HepG2 (cell line): ENCODE results near the gene YIPF7.

Experiments
- CBX2 ChIP-seq, 2 experiments: fragments of 200-600 bp in 1 of 2; sonication (generic); formaldehyde crosslinking in 1 of 2; IDR thresholded peaks; 2 replicates each; pipeline versions ENCODE4 v1.7.0 to v1.8.1; 2018 to 2022; ENCODE audit warnings: low read depth in 2 of 2, low read length in 1 of 2, mild to moderate bottlenecking in 1 of 2, missing genetic modification reagents in 1 of 2
- CREB1 ChIP-seq, 2 experiments: fragments of 450-650 bp in 1 of 2; IDR thresholded peaks; 2 replicates each; pipeline ENCODE4 v1.6.1; 2016 to 2017; ENCODE audit warnings: control low read depth in 1 of 2, mild to moderate bottlenecking in 1 of 2, missing compliant biosample characterization in 1 of 2, missing genetic modification characterization in 1 of 2
- E2F1 ChIP-seq: sonication (generic); formaldehyde crosslinking; IDR thresholded peaks from 2 replicates; pipeline ENCODE4 v1.5.0; 2020; ENCODE audit warnings: missing genetic modification reagents
- JUNB ChIP-seq: sonication (generic); formaldehyde crosslinking; IDR thresholded peaks from 2 replicates; pipeline ENCODE4 v1.8.0; 2022; ENCODE audit warnings: missing genetic modification reagents, mild to moderate bottlenecking, borderline replicate concordance
- MXD4 ChIP-seq: IDR thresholded peaks from 2 replicates; pipeline ENCODE4 v1.6.1; 2016; ENCODE audit warnings: mild to moderate bottlenecking, missing biosample characterization, missing genetic modification reagents
- NFE2 ChIP-seq: sonication (generic); formaldehyde crosslinking; IDR thresholded peaks from 2 replicates; pipeline ENCODE4 v1.4.0; 2020; ENCODE audit warnings: missing genetic modification reagents
- NFIC ChIP-seq: IDR thresholded peaks from 2 replicates; pipeline ENCODE4 v1.6.1; 2012; ENCODE audit warnings: mild to moderate bottlenecking, low read length, inconsistent platforms
- POLR2A ChIP-seq, 2 experiments: IDR thresholded peaks; 2 replicates each; pipeline ENCODE4 v1.6.1; 2011; ENCODE audit warnings: low read depth in 2 of 2, low read length in 2 of 2, mild to moderate bottlenecking in 1 of 2, moderate library complexity in 1 of 2; ENCODE audit not compliant: insufficient read depth in 1 of 2
- POLR2AphosphoS5 ChIP-seq: IDR thresholded peaks from 2 replicates; pipeline ENCODE4 v1.6.1; 2012; ENCODE audit warnings: low read depth, low read length
- ZFP62 ChIP-seq: sonication (generic); formaldehyde crosslinking; IDR thresholded peaks from 2 replicates; pipeline ENCODE4 v1.4.0; 2020; ENCODE audit warnings: missing genetic modification reagents
- ZNF20 ChIP-seq: sonication (generic); formaldehyde crosslinking; IDR thresholded peaks from 2 replicates; pipeline ENCODE4 v1.4.0; 2020; ENCODE audit warnings: mild to moderate bottlenecking, moderate library complexity, missing genetic modification reagents
- ZNF574 ChIP-seq: sonication (generic); formaldehyde crosslinking; IDR thresholded peaks from 2 replicates; pipeline ENCODE4 v1.4.0; 2020; ENCODE audit warnings: missing genetic modification reagents

GRCh38 chr4:44638091-44638490, 13.3 kb downstream of the YIPF7 start:
- TF ChIP-seq E2F1 (CRISPR knock-in tag): no peak
- no peak for TF ChIP-seq POLR2AphosphoS5
- TF ChIP-seq CREB1 (IDR thresholded peaks at IDR 0.05): no peak
- no peak for TF ChIP-seq CREB1 (CRISPR knock-in tag; IDR thresholded peaks at IDR 0.05)
- TF ChIP-seq JUNB (CRISPR knock-in tag): no peak
- no peak for TF ChIP-seq ZNF20
- no peak for TF ChIP-seq ZFP62 (CRISPR knock-in tag)
- no peak for TF ChIP-seq CBX2 (IDR thresholded peaks at IDR 0.05; ENCODE audit: low read depth, low read length)
- TF ChIP-seq CBX2 (CRISPR knock-in tag; IDR thresholded peaks at IDR 0.05; ENCODE audit: low read depth): no peak
- no peak for TF ChIP-seq ZNF574 (CRISPR knock-in tag)
- no peak for TF ChIP-seq NFE2
- no peak for TF ChIP-seq MXD4 (CRISPR knock-in tag)
- no peak for TF ChIP-seq NFIC
- TF ChIP-seq POLR2A (IDR thresholded peaks at IDR 0.05; ENCODE audit: insufficient read depth in 1 of 2, low read depth in 2 of 2, low read length in 2 of 2): no peak
